ENCODE results near the gene PRM3.
A peak's percentile ranks its signal among the peaks of the same experiment; 100 is the strongest.

PRM3 gene, protein sequence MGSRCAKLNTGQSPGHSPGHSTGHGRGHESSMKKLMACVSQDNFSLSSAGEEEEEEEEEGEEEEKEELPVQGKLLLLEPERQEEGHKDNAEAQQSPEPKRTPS

DNA sequence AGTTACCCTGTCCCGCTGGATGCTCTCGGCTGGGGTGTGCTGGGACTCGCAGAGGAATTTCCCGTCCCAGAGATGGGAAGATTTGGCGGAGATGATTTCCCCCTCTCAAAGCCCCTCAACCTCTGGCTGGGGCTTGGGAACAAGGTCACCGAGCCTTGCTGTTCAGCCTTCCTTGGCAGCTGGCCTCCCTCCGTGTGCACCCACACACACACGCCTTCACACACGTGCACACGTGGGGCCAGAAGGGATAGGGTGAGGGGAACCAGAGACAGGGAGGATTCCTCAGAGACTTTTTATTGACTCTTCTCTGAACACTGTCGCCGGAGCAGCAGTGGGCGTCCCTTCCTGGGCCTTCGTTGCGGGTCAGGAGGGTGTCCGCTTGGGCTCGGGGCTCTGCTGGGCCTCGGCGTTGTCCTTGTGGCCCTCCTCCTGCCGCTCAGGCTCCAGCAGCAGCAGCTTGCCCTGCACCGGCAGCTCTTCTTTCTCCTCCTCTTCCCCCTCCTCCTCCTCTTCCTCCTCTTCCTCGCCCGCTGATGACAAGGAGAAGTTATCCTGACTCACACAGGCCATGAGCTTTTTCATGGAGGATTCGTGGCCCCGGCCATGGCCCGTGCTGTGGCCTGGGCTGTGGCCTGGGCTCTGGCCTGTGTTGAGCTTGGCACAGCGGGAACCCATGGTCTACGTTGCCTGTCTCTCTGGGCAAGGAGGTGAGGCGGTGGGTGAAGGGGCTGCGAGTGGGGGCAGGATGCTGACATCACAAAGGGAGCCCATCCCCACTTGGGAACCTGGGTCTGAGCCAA, at the start of gene PRM3:
TSS of gene PRM3 (minus strand) at position 709 of the 800 bp plus-strand sequence. CDS start at position 675, 34 bp downstream.
- TF ChIP-seq RAD21 (IDR thresholded peaks at IDR 0.05; ENCODE audit: low read depth) (no peak), EP300 (IDR thresholded peaks at IDR 0.05; ENCODE audit: borderline replicate concordance) (no peak), CEBPB (IDR thresholded peaks at IDR 0.05) (no peak), TCF12 (IDR thresholded peaks at IDR 0.05; ENCODE audit: low read depth) (no peak), EGR1 (IDR thresholded peaks at IDR 0.05) (no peak), TAF1 (IDR thresholded peaks at IDR 0.05; ENCODE audit: low read depth) (no peak)
- TF ChIP-seq, protein P1, sequence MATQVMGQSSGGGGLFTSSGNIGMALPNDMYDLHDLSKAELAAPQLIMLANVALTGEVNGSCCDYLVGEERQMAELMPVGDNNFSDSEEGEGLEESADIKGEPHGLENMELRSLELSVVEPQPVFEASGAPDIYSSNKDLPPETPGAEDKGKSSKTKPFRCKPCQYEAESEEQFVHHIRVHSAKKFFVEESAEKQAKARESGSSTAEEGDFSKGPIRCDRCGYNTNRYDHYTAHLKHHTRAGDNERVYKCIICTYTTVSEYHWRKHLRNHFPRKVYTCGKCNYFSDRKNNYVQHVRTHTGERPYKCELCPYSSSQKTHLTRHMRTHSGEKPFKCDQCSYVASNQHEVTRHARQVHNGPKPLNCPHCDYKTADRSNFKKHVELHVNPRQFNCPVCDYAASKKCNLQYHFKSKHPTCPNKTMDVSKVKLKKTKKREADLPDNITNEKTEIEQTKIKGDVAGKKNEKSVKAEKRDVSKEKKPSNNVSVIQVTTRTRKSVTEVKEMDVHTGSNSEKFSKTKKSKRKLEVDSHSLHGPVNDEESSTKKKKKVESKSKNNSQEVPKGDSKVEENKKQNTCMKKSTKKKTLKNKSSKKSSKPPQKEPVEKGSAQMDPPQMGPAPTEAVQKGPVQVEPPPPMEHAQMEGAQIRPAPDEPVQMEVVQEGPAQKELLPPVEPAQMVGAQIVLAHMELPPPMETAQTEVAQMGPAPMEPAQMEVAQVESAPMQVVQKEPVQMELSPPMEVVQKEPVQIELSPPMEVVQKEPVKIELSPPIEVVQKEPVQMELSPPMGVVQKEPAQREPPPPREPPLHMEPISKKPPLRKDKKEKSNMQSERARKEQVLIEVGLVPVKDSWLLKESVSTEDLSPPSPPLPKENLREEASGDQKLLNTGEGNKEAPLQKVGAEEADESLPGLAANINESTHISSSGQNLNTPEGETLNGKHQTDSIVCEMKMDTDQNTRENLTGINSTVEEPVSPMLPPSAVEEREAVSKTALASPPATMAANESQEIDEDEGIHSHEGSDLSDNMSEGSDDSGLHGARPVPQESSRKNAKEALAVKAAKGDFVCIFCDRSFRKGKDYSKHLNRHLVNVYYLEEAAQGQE (IDR thresholded peaks at IDR 0.05; ENCODE audit: low read depth): no peak
- TF ChIP-seq, protein P2, sequence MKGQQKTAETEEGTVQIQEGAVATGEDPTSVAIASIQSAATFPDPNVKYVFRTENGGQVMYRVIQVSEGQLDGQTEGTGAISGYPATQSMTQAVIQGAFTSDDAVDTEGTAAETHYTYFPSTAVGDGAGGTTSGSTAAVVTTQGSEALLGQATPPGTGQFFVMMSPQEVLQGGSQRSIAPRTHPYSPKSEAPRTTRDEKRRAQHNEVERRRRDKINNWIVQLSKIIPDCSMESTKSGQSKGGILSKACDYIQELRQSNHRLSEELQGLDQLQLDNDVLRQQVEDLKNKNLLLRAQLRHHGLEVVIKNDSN (IDR thresholded peaks at IDR 0.05): no peak

- TF ChIP-seq CREB1 (IDR thresholded peaks at IDR 0.05; ENCODE audit: low read depth) (no peak), TEAD4 (IDR thresholded peaks at IDR 0.05) (no peak), YY1 (IDR thresholded peaks at IDR 0.05; ENCODE audit: low read depth) (no peak), EP300 (IDR thresholded peaks at IDR 0.05; ENCODE audit: borderline replicate concordance) (no peak), MAX (IDR thresholded peaks at IDR 0.05) (no peak), FOXM1 (IDR thresholded peaks at IDR 0.05; ENCODE audit: borderline replicate concordance, low read depth) (no peak), EGR1 (IDR thresholded peaks at IDR 0.05) (no peak), ZBTB7A (IDR thresholded peaks at IDR 0.05; ENCODE audit: low read depth) (no peak), TAF1 (IDR thresholded peaks at IDR 0.05; ENCODE audit: low read depth) (no peak), TCF12 (IDR thresholded peaks at IDR 0.05; ENCODE audit: low read depth) (no peak), NFIC (IDR thresholded peaks at IDR 0.05) (no peak), CEBPB (IDR thresholded peaks at IDR 0.05) (no peak), RAD21 (IDR thresholded peaks at IDR 0.05; ENCODE audit: low read depth) (no peak)
- TF ChIP-seq, protein P2 (IDR thresholded peaks at IDR 0.05): no peak
- TF ChIP-seq, protein P1 (IDR thresholded peaks at IDR 0.05; ENCODE audit: low read depth): no peak
Measured at GRCh38 chr16:11322823-11323222, 49.4 kb upstream of the PRM3 start.

- TF ChIP-seq CREB1 (IDR thresholded peaks at IDR 0.05; ENCODE audit: low read depth): no peak
- no peak for TF ChIP-seq EP300 (IDR thresholded peaks at IDR 0.05; ENCODE audit: borderline replicate concordance)
Measured at GRCh38 chr16:11321662-11322061, 48.2 kb upstream of the PRM3 start.

GRCh38 chr16:11320170-11320569, 46.7 kb upstream of the PRM3 start:
- TF ChIP-seq EP300 (IDR thresholded peaks at IDR 0.05; ENCODE audit: borderline replicate concordance) (0 out of 2 replicates have a peak, but pooled peaks have one; percentile 37), MAX (IDR thresholded peaks at IDR 0.05) (0 out of 2 replicates have a peak, but pooled peaks have one; percentile 20), TEAD4 (IDR thresholded peaks at IDR 0.05) (no peak)

DNA sequence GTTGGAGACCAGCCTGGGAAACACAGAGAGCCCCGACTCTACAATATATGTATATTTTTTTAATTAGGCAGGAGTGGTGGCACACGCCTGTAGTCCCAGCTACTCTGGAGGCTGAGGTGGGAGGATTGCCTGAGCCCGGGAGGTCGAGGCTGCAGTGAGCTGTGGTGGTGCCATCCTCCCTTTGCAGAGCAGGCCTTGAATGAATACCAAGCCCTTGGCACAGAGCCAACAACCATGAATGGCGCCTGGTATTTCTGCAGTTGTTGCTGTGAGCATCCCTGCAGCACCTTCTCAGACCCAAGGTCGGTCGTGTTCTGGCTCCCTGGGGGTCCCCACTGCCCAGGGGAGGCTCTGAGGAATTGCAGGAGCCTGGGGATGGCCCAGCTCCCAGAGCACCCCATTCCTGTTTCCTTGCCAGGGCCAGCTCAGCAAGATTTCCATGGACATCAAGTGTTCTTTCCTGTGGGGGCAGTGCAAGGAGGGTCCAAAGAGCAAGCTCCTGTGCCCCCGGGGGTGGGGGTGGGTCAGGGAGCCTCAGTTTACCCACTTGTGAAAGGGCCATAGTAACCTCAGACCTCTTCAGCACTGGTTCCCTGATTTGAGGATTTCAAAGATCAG, 46.2 kb upstream of the PRM3 start:
- TF ChIP-seq TAF1 (IDR thresholded peaks at IDR 0.05; ENCODE audit: low read depth) (no peak), EGR1 (IDR thresholded peaks at IDR 0.05) (no peak), TEAD4 (IDR thresholded peaks at IDR 0.05) (peak; percentile 54; the same call in 1 of the 2 replicates), TCF12 (IDR thresholded peaks at IDR 0.05; ENCODE audit: low read depth) (peak; percentile 36; the same call in 1 of the 2 replicates), RAD21 (IDR thresholded peaks at IDR 0.05; ENCODE audit: low read depth) (no peak), CEBPB (IDR thresholded peaks at IDR 0.05) (no peak), CREB1 (IDR thresholded peaks at IDR 0.05; ENCODE audit: low read depth) (no peak), NFIC (IDR thresholded peaks at IDR 0.05) (peak; percentile 95), ZBTB7A (IDR thresholded peaks at IDR 0.05; ENCODE audit: low read depth) (no peak; the same call in 1 of the 2 replicates), MAX (IDR thresholded peaks at IDR 0.05) (no peak), FOXM1 (IDR thresholded peaks at IDR 0.05; ENCODE audit: borderline replicate concordance, low read depth) (no peak), YY1 (IDR thresholded peaks at IDR 0.05; ENCODE audit: low read depth) (peak; percentile 63), EP300 (IDR thresholded peaks at IDR 0.05; ENCODE audit: borderline replicate concordance) (no peak)
- TF ChIP-seq, protein P1 (IDR thresholded peaks at IDR 0.05; ENCODE audit: low read depth): no peak
- TF ChIP-seq, protein P2 (IDR thresholded peaks at IDR 0.05): no peak

Measured in Ishikawa (cell line).